Measurements from ENCODE around the gene TGM4. TPM values are rescaled to one million over a fixed set of nuclear protein-coding genes. Genes with fewer than 3 reads are reported as not detected.
A peak's percentile ranks its signal among the peaks of the same experiment; 100 is the strongest.

Gene TGM4
- total RNA-seq, 1 donor from 2014 or later, result under 0.01 TPM

GRCh38 chr3:44832965-44833364, 41.4 kb upstream of the TGM4 start:
- no peak for TF ChIP-seq CTCF (IDR thresholded peaks at IDR 0.05; ENCODE audit: insufficient read depth, low read length, severe bottlenecking)
- H3K4me3 ChIP-seq (ENCODE audit: low read depth, low read length), result no peak overlapping the region
- no peak for FAIRE-seq
- no peak for DNase-seq (ENCODE audit: low read depth)
- H3K36me3 ChIP-seq (ENCODE audit: control insufficient read depth, insufficient read depth, low read length), result no peaks in the 10 kb centered on the region
- H3K27me3 ChIP-seq (ENCODE audit: control insufficient read depth, insufficient read depth, low read length), result no peaks in the 10 kb centered on the region

DNA sequence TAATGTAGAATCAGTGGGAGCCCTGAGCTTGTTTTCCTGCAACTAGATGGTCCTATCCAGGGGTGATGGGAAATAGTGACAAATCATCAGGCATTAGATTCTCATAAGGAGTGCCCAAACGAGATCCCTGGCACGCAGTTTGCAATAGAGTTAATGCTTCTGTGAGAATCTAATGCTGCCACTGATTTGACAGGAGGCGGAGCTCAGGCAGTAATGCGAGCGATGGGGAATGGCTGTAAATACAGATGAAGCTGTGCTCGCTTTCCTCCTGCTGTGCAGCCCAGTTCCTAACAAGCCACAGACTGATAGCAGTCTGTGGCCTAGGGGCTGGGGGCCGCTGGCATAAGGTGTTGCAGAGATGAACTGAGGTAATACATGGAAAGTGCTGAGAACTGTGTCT, 41.0 kb upstream of the TGM4 start:
- H3K36me3 ChIP-seq (ENCODE audit: control insufficient read depth, insufficient read depth, low read length), result no peaks in the 10 kb centered on the region
- H3K4me3 ChIP-seq (ENCODE audit: low read depth, low read length), result no peak overlapping the region
- DNase-seq (ENCODE audit: low read depth) (no peak), FAIRE-seq (no peak)
- H3K27me3 ChIP-seq (ENCODE audit: control insufficient read depth, insufficient read depth, low read length), result no peaks in the 10 kb centered on the region
- TF ChIP-seq CTCF (IDR thresholded peaks at IDR 0.05; ENCODE audit: insufficient read depth, low read length, severe bottlenecking), result no peak

DNA sequence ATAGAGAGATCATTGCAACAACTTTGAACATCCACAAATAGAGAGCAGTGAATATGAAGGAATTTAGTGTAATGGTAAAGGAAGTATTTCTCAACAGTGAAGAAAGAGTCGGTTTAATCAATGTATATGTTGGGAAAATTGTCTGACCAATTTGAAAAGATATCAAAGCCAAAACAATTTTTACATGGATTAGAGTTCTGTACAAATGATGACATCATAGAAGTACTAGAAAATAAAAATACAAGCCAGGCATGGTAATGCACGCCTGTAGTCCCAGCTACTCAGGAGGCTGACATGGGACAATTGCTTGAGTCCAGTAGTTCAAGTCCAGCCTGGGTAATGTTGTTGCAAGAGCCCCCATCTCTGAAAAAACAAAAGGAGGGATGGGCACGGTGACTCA, 38.7 kb upstream of the TGM4 start:
- Histone ChIP-seq H3K4me3 (ENCODE audit: low read depth, low read length) (no peak overlapping the region), H3K36me3 (ENCODE audit: control insufficient read depth, insufficient read depth, low read length) (no peaks in the 10 kb centered on the region), H3K27me3 (ENCODE audit: control insufficient read depth, insufficient read depth, low read length) (no peaks in the 10 kb centered on the region)
- no peak for FAIRE-seq
- DNase-seq (ENCODE audit: low read depth), result no peak
- TF ChIP-seq CTCF (IDR thresholded peaks at IDR 0.05; ENCODE audit: insufficient read depth, low read length, severe bottlenecking), result no peak

DNA sequence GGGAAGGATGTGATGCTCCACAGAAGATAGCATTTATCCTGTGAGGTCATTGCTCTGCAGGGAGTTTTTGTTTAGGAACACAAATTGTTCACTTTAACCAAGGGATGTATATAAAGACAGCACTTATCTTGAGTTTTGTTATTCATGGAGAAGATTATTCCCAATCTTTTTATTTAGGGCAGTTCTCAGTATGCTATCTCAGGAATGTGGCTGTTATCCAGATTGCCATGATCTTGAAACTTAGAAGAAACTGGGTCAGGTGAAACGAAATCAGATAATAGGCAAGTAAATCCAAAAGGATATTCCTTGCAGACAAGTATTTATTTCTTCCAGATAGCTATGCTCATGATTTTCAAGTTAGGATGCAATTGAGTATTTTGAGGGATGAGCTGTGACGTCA, 32.0 kb upstream of the TGM4 start:
- H3K4me3 ChIP-seq (ENCODE audit: low read depth, low read length), result no peak overlapping the region
- FAIRE-seq (no peak), DNase-seq (ENCODE audit: low read depth) (no peak)
- H3K36me3 ChIP-seq (ENCODE audit: control insufficient read depth, insufficient read depth, low read length), result no peaks in the 10 kb centered on the region
- H3K27me3 ChIP-seq (ENCODE audit: control insufficient read depth, insufficient read depth, low read length), result no peaks in the 10 kb centered on the region
- no peak for TF ChIP-seq CTCF (IDR thresholded peaks at IDR 0.05; ENCODE audit: insufficient read depth, low read length, severe bottlenecking)

GRCh38 chr3:44845528-44846520, 28.6 kb upstream of the TGM4 start:
- FAIRE-seq (no peak), DNase-seq (ENCODE audit: low read depth) (peak; percentile 80)
- Histone ChIP-seq H3K27me3 (ENCODE audit: control insufficient read depth, insufficient read depth, low read length) (no peaks in the 10 kb centered on the region), H3K36me3 (ENCODE audit: control insufficient read depth, insufficient read depth, low read length) (no peaks in the 10 kb centered on the region), H3K4me3 (ENCODE audit: low read depth, low read length) (no peak overlapping the region)
- TF ChIP-seq CTCF (IDR thresholded peaks at IDR 0.05; ENCODE audit: insufficient read depth, low read length, severe bottlenecking), result no peak

All from bronchial epithelial cell (primary cell).